Testis (tissue), 2 donors: ENCODE measurements around the gene SETD3.

ENCODE experiments used
- CTCF ChIP-seq, 3 experiments: fragments of 450-650 bp in 2 of 3; fragments of 200-600 bp in 1 of 3; sonication (generic) in 1 of 3; IDR thresholded peaks; one replicate each; pipeline ENCODE4 v1.5.1; 2016 to 2019; ENCODE audit warnings: antibody characterized with exemption in 3 of 3, mild to moderate bottlenecking in 2 of 3, moderate library complexity in 1 of 3
- POLR2A ChIP-seq: fragments of 450-650 bp; IDR thresholded peaks from one replicate; pipeline ENCODE4 v1.6.1; 2017; ENCODE audit warnings: antibody characterized with exemption, mild to moderate bottlenecking, moderate library complexity

- no peak for TF ChIP-seq CTCF (IDR thresholded peaks at IDR 0.05)
- no peak for TF ChIP-seq POLR2A
These were observed 98.6 kb downstream of the SETD3 start for GRCh38 chr14:99382071-99382470.
